CD4-positive, alpha-beta T cell treated with Interleukin-15 for 4 hours (primary cell): ENCODE measurements around the gene AKAP13.

Source experiments
- DNase-seq: peaks from one replicate; pipeline ENCODE4 v3.0.0-alpha.2; 2020; ENCODE audit warnings: low spot score

Gene AKAP13

DNA sequence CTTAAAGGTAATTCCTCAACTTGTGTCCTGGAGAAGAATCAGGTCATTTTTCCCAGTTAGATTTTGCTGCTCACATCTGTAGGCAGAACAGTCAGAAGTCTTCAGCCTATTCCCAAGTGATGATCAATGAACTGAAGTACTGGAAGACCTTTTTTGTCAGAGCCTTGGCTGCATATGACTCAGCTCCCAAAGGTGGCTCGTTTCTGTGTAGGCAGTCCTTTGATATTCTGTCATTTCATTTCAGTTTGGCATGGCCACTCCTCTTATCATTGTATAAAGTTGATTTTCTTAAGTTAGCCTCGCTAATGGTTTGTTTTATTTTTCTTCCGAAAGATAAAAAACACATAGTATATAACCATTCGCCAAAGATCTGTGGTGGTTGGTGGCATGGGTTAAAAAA lies 323.7 kb downstream of the AKAP13 start:
- DNase-seq, result peak; percentile 65

DNA sequence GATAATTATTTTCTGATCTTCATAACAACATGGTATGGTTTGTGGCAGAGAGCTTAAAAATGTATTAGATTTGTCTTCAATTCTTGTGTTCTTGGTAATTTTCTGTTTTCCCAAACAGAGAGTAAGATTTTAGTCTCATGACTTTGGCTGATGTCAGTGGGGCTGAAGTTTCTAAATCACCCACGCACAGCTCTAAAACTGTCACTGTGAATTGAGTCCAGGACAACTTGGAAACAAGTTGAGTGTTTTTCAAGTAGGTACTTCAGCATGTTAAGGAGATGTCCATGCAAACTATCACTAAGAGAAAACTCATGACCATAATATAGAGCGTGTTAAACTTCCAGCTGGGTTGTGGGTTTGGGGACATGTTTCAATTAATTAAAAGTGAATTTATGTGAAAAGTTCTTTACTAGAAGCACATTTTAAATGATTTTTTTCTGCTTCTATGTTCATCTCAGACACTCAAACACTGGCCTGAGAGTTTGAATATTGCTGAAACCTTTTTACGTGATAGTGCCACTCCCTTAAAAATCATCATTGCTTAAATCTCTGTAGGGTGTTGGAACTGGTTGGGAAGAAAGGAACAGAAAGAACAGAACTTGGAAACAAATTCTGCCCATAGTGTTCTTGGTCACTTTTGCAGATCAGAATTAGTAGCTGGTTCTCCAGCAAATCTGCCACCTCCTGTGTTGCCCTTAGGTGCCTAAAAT lies 324.5 kb downstream of the AKAP13 start:
- no peak for DNase-seq

DNA sequence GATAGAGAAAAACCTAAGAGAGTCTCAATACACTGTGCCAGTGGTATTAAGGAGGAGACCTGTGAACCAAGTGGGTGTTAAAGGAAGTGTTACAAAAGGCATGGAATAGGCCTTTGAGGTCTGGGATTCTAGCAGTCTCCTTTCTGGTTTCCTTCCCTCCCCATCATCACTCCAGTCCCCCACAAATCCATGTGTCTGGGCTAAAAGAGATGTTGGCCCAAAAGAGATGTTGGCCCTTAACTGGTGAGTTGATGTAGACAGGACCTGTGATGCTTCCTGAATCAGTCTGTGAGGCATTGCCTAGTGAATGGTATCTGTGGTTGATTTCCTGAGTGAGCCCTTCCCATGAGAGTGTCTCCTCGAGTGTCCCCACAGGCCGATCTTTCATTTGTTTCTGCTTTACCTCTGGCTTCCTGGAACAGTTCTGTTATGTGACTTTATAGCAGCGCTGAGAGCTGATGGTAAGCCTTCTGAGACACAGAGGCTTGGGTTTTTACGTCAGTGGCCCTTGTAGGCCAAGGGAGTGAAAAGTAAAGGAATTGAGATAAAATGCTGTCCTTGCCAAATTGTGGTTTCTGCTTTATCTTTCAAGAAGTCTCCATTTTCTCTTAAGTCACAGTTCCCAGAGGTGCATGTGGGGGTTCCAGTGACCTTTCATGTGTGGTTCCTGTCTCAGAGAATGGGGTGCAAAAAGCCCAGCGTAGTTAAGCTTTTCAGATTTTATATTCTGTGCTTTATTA lies 326.5 kb downstream of the AKAP13 start:
- DNase-seq, result peak; percentile 84

DNA sequence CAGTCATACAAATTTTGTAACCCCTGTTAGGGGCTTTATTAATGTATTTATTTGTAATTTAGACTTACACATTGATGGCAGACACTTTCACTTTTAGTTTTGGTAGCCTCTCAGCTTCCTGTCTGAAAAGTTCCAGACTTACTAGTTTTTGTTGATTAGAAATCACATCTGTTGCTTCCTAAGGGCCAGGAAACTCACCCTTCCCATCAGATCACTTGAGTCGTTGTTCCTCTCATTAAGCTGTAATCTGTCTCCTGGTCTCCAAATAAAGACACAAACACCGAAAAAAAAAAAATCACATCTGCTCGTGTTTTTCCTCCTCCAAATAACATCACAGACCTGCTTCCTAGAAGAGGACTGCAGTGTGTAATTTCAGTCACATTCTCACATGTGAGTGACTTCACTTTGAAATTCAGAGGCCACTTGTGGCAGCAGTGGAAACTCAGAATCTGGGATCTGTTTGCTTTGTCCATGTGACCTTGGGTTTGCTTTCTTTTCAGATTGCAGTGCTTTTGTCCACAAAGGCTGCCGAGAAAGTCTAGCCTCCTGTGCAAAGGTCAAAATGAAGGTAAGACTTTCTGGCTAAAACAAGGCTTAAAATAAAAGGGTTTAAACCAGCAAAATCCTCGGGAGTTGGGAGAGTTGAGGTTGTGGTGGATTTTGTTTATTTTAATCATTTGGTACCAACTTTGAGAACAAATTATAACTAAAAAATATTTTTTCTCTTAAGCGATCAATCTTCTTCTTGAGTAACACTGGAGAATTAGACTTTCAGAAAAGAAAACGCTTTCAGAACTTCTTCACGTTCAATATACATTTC lies 327.3 kb downstream of the AKAP13 start:
- peak; percentile 65 for DNase-seq

DNA sequence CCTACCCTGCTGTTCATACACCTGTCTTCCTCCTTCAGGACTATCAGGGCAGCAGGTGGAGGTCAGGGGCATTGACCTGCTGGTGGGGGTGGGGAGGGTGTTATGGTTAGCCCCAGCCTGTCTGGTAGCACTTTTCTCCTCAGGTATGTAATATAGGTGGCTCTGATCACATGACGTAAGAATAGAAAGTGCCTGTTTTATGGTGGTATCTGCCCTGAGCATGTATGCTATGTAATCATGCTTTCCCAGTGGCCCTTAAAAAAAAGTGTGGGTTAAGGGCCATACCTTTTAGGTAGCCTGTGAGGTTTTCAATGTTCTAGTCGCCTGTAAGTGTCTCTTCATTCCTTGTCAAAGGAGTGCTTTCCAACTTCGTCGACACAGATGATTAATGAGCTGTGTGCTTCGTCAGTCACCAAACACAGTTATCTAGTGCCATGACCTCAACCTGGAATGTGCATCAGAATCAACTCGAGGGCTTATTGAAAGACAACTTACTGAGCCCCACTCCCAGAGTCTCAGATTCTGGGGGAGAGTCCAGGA lies 328.1 kb downstream of the AKAP13 start:
- DNase-seq, result no peak

DNA sequence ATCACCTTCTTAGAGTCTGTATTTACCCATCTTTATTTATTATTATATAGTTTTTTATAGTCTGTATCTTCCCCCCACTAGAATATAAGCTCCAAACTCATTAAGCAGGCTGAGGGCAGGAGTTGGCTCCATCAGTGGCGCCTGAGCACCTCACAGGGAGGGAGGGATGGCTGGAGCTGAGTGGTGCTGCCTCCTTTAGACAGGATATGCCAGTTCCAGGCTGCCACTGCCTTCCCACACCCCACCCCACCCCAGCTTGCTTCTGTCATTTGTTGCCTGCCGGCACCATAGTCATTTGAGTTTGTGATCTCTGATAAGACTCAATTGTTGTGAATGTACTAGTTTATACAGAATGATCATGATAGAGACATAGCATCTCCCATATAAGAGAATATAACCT lies 328.8 kb downstream of the AKAP13 start:
- no peak for DNase-seq

DNA sequence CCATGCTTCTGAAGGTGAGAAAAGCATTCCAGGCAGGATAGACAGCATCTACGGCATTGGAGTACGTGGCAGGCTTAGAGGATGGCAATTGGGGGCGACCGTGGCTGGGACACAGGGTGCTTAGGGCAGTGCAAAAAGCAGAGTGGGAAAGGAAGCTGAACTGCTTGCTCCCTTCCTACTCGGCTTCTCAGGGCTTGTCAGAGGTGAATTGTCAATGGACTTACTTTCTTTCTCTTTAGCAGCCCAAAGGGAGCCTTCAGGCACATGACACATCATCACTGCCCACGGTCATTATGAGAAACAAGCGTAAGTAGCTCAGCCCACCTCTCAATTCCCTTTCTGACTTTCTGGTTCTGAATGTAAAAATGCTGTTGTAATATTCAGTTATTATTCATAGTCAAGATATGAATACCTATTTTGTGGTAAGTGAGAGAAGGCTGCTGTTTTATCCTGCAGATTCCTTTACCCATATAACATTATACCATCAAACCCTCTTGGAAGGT lies 330.0 kb downstream of the AKAP13 start:
- DNase-seq, result no peak

DNA sequence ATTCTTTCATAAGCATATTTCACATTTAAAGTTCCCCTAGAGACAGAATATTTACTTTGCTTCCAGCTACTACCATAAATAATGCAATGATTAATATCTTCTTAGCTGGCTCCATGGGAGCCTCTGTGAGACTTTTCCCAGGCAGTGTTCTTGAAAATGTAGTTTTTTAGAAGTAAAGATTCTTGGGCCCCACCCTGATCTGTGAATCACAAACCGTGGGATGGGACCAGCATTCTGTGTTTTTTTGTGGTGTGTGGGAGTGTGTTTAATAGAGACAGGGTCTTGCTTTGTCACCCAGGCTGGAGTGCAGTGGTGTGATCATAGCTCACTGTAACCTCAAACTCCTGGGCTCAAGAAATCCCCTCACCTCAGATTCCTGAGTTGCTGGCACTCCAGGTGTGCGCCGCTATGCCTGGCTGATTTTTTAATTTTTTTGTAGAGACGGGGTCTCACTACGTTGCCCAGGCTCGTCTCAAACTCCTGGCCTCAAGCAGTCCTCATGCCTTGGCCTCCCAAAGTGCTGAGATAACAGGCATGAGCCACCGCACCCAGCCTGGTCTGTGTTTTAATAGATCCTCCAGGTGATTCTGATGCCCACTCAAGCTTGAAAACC lies 331.3 kb downstream of the AKAP13 start:
- peak; percentile 57 for DNase-seq

DNA sequence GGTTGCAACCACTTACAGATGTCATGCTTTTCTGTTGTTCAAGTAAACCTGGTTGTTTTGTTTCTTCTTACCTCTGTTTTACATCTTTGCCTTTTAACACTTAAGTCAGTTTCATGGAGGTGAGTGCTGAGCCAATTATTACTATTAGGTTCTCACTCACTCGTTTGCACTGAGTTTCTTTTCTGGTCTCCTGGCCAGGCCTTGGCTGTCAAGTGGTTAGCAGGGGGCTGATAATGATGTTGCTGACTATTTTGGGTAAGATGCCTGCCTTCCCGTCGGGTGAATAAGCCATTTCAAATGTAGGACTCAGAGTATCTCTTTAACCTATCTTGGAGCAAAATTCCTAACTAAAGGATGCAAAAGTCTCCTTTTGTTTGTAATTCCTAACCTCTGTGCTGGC lies 335.9 kb downstream of the AKAP13 start:
- no peak for DNase-seq

DNA sequence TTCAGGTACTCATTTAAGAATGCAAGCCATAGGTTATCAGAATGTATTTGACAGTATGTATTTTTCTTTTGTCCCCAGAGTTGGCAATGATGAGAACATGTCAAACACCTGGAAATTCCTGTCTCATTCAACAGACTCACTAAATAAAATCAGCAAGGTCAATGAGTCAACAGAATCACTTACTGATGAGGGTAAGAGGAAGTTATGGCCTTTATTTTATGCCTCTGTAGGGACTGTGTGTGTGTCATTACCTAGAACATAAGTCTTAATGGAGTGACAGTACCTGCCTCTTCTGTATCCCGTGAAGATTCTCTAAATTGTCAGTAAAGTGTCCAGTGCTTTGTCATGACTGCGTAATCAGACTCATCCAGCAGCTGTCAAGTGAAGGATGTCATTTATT lies 336.8 kb downstream of the AKAP13 start:
- DNase-seq, result no peak

DNA sequence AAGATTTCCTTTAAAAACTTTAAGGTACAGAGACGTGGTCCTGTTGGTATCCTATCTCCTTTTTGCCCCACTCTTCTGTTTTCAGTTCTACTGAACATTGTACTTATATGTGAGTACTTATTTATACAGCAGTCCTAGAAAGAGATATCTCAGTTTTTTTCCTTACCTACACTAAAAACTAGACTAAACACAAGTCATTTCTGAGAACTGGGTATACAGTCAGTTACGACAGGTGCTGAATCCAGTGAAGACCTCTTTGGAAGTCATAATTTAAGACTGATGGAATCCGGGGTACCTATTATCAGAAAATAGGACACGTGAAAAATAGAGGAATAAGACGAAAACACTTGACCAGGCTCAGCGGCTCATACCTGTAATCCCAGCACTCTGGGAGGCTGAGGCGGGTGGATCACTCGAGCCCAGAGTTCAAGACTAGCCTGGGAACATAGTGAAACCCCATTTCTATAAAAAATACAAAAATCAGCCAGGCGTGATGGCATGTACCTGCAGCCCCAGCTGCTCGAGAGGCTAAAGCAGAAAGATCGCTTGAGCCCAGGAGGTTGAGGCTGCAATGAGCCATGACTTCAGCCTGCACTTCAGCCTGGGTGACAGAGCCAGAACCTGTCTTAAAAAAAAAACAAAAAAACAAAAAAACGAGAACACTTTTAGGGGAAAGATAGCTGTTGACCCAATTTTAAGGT lies 338.0 kb downstream of the AKAP13 start:
- DNase-seq, result no peak

DNA sequence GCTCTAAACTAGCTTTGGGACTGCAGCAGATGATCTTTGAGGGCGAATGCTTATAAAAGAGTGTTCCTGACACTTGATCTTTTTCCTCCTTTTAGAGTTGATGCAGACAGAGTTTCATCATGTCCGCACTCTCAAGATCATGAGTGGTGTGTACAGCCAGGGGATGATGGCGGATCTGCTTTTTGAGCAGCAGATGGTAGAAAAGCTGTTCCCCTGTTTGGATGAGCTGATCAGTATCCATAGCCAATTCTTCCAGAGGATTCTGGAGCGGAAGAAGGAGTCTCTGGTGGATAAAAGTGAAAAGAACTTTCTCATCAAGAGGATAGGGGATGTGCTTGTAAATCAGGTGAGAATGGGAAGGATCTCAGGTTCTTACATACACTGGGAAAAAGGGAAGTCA lies 338.6 kb downstream of the AKAP13 start:
- DNase-seq, result no peak

DNA sequence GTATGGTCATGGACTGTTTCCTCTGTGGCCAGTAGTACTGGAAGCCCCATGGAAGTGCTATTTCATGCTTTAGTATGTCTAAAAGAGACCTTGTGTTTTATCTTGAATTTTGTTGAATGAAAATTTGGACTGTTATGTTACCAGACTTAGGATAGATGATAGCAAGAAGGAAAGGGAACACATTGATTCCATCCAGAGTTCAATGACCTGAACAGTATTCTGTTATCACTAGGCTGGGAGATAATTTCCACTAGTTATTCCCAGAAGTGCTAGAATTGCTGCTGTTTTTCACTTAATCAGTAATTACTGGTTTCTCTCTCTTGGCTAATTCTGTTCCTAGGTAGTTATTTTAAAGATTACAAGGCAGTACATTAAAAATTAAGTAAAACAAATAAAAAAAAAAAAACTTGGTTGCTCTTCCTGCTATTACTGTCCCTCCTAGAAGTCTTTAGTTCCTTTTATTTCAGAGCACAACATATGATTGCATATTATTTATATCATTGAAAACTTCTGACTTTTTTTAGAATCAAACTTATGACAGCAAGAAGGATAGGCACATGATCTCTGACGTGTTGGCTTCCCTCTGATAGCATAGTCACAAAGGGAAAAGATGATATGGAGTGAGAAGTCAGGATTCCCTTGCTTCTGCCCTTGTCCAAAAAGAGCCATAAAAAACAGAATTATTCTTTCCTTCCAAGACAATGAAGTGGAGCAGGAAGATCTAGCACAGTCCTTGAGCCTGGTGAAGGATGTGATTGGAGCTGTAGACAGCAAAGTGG lies 342.2 kb downstream of the AKAP13 start:
- no peak for DNase-seq

DNA sequence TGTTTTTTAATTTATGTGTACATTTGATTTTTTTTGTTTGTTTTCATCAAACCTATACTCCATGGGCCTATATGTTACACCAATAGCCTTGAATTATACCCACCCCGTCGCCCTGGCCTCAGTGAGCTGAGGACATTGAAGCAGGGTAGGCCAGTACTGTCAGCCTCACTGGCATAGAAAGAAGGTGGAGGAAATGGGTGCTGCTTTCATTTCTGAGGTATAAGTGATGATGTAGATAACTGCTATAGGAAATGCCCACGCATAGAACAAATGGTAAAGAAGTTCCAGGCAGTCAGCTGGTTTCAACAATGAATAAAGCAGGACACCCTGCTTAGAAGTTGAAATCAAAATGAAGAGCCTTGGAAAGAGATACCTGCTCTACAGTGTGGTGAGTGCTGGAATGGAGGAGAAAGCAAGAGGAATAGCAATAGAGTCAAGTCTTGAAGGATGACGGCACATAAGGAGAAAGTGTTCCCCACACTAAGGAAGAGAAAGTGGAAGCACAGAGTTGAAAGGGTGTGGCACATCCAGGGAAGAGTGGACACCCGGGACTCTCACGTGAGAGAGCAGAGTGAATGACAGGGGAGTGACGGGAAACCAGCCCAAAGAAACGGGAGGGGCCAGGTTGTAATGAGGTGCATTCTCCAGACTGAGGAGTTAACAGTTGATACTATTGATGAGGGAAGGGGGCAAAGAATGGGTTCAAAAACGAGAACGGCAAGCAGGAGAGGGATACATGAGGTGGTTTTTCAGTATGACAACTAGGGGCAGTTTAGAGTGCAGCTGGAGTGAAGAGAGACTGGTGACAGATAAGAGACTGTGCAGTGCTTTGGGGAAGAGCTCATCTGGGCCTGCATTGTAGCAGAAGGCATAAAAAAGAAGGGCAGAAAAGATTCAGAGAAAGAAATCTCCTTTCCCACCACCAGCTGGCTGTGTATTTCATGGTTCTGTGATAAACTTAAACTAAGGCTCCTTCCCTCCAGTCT lies 343.9 kb downstream of the AKAP13 start:
- DNase-seq, result peak; percentile 52

DNA sequence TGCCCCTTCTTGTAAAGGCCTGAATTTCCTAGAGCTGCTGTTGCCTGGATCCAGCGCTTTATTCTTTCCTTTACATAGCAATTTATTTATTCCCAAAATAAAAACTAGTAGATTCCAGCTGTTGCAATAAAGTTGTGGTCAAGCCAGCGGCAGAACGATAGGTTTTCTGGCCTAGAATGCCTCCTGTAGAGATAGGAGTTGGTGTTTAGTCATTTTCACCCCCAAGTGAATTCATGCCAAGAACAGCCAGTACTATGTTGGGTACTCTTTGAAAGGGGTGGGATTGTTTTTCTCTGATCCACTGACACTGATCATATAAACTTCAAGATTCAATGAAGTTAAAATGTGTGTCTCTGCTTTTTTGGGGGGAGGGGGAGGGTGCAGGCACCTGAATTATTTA lies 344.6 kb downstream of the AKAP13 start:
- no peak for DNase-seq

DNA sequence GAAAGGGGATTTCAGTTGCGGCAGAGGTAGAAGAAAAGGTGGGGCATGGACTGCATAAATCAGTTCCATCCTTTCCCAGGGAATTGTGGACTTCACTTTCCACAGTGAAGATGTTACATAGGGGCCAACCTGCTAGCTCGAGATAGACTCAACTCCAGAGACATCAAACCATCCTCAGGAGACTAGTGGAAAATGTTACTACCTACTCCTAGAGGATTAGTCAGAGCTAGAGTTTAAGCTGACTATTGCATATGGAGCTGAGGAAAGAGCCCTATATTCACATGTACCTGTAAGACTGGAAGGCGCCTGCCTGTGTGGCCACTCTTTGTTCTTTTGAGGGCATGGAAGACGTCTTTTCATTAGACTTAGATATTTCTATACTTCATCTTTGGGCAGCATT lies 345.2 kb downstream of the AKAP13 start:
- DNase-seq, result no peak

DNA sequence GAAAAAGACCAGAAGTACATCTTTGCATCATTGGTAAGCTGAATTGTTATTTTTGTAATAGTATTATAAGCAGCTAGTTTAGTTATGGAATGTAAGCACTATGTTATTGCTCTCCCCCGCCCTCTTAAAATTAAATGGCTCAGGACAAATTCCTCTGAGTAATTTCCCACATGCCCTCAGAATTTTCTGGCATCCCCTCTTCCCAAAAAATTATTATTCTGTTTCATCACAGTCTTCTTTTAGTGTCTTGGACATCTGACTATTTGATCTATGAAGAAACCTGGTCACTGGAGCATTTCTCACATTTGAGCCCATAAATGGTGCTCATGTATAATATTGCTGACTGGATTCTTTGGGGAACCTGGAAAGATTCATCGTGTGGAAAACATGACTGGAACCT lies 346.1 kb downstream of the AKAP13 start:
- DNase-seq, result no peak

DNA sequence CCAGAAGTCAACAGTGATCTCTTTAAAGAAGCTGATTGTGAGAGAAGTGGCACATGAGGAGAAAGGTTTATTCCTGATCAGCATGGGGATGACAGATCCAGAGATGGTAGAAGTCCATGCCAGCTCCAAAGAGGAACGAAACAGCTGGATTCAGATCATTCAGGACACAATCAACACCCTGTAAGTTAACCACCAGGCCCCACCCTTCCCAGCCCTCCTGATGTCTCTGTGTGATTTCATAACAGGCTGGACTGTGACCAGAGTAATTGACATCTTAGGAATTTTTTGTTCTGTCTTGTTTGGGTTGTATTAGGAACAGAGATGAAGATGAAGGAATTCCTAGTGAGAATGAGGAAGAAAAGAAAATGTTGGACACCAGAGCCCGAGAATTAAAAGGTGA lies 346.7 kb downstream of the AKAP13 start:
- no peak for DNase-seq
